Measurements from ENCODE around the gene VPS16.
A peak's percentile ranks its signal among the peaks of the same experiment; 100 is the strongest.

Gene VPS16

GRCh38 chr20:2840138-2840966 lies at the start of gene VPS16, which contains the start of gene PCED1A:
TSS of gene VPS16 (plus strand) at chr20:2840745. CDS start at chr20:2840775, 30 bp downstream.
TSS of gene PCED1A (minus strand) at chr20:2840655. CDS start at chr20:2839912, 743 bp downstream.
- peak; percentile 88 to 98 (median 95) for DNase-seq

- no peak for DNase-seq
Measured at GRCh38 chr20:2793471-2793870, 47.1 kb upstream of the VPS16 start.

- no peak for DNase-seq
Measured at GRCh38 chr20:2794202-2794748, 46.3 kb upstream of the VPS16 start.

- no peak for DNase-seq
Measured at GRCh38 chr20:2794866-2795447, 45.6 kb upstream of the VPS16 start.

GRCh38 chr20:2795451-2795850 lies 45.1 kb upstream of the VPS16 start:
- DNase-seq = no peak

- DNase-seq = no peak
Measured at GRCh38 chr20:2796011-2796660, 44.4 kb upstream of the VPS16 start.

GRCh38 chr20:2797136-2797983 lies 43.2 kb upstream of the VPS16 start:
- no peak for DNase-seq

- DNase-seq = no peak
Measured at GRCh38 chr20:2798095-2798805, 42.3 kb upstream of the VPS16 start.

GRCh38 chr20:2798814-2799213 lies 41.7 kb upstream of the VPS16 start:
- no peak for DNase-seq

- no peak for DNase-seq
Measured at GRCh38 chr20:2799271-2799670, 41.3 kb upstream of the VPS16 start.

- DNase-seq = peak in 2 of 3 experiments; percentile 46 to 62
Measured at GRCh38 chr20:2799688-2800520, 40.6 kb upstream of the VPS16 start.

- DNase-seq = peak in 2 of 3 experiments; percentile 64
Measured at GRCh38 chr20:2800521-2801285, 39.8 kb upstream of the VPS16 start, which contains the start of gene CPXM1. TSS of gene CPXM1 (minus strand) at chr20:2800627. CDS start at chr20:2800572, 55 bp downstream.

- no peak for DNase-seq
Measured at GRCh38 chr20:2801286-2801728, 39.2 kb upstream of the VPS16 start.

- DNase-seq = no peak
Measured at GRCh38 chr20:2804041-2804828, 36.3 kb upstream of the VPS16 start.

GRCh38 chr20:2804852-2805688 lies 35.5 kb upstream of the VPS16 start:
- no peak for DNase-seq

GRCh38 chr20:2805689-2806350 lies 34.7 kb upstream of the VPS16 start:
- no peak for DNase-seq

GRCh38 chr20:2806351-2806701 lies 34.2 kb upstream of the VPS16 start:
- DNase-seq = no peak

- DNase-seq = no peak
Measured at GRCh38 chr20:2807019-2807418, 33.5 kb upstream of the VPS16 start.
